Erythroblast (primary cell): ENCODE results near the gene FMN1.

Experiments used
- GATA1 ChIP-seq: IDR thresholded peaks from 2 replicates; pipeline ENCODE4 v1.6.1; 2011; ENCODE audit warnings: low read depth, mild to moderate bottlenecking, control low read depth, low read length, moderate library complexity
- POLR2A ChIP-seq: IDR thresholded peaks from 2 replicates; pipeline ENCODE4 v1.6.1; 2011; ENCODE audit warnings: mild to moderate bottlenecking, low read length

GRCh38 chr15:33098094-33099058, 96.1 kb downstream of the FMN1 start:
- TF ChIP-seq POLR2A (no peak), GATA1 (no peak)
